Prostate gland (tissue), 2 donors: ENCODE measurements around the gene OST4.

Experiments
- POLR2A ChIP-seq: fragments of 450-650 bp; IDR thresholded peaks from one replicate; pipeline ENCODE4 v1.6.1; 2016; ENCODE audit warnings: antibody characterized with exemption, mild to moderate bottlenecking
- POLR2AphosphoS5 ChIP-seq: sonication (generic); formaldehyde crosslinking; IDR thresholded peaks from one replicate; pipeline ENCODE4 v1.6.1; 2017; ENCODE audit warnings: antibody characterized with exemption
- TF ChIP-seq, protein P1 (sequence below), 4 experiments: fragments of 200-600 bp in 2 of 4; fragments of 450-650 bp in 2 of 4; sonication (generic) in 2 of 4; IDR thresholded peaks; 1 replicate in 3 of 4; 2 replicates in 1 of 4; pipeline ENCODE4 v1.5.1; 2016 to 2019; ENCODE audit warnings: antibody characterized with exemption in 4 of 4, mild to moderate bottlenecking in 2 of 4, moderate library complexity in 2 of 4

DNA sequence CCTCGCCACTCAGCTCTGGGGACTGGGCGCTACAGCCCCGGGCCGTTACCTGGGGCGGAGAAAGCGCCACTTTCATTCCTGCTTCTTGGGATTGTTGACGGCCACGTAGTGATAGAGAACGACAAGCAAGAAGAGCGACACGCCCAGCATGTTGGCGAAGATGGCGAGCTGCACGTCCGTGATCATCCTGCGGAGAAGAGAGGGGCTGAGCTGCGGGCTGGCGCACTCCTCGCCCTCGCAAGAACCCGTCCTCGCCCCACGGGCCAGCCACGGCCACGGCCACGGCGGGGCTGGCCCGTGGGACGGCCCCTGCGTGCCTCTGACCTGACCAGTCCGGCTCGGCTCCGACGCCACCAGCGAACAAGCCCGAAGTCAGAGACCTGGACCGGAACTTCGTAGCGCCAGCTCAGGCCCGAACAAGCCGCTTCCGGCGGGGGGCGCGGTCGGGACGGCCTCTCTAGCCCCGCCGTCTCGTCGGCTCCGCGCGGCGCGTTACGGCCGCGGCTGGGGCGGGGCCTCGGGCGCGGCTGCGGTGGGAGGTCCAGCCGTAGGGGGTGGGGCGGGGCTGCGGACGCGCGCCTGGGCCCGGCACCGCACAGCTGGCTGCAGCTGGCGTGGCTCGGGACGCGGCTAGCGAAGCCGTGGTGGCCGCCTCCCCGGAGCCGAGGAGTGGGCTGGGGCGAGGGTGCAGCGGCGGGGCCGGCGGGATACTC lies at the start of gene OST4:
- TF ChIP-seq, protein P1, sequence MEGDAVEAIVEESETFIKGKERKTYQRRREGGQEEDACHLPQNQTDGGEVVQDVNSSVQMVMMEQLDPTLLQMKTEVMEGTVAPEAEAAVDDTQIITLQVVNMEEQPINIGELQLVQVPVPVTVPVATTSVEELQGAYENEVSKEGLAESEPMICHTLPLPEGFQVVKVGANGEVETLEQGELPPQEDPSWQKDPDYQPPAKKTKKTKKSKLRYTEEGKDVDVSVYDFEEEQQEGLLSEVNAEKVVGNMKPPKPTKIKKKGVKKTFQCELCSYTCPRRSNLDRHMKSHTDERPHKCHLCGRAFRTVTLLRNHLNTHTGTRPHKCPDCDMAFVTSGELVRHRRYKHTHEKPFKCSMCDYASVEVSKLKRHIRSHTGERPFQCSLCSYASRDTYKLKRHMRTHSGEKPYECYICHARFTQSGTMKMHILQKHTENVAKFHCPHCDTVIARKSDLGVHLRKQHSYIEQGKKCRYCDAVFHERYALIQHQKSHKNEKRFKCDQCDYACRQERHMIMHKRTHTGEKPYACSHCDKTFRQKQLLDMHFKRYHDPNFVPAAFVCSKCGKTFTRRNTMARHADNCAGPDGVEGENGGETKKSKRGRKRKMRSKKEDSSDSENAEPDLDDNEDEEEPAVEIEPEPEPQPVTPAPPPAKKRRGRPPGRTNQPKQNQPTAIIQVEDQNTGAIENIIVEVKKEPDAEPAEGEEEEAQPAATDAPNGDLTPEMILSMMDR (IDR thresholded peaks at IDR 0.05): peak in 3 of 4 experiments; percentile 7 to 30 (median 29)
- TF ChIP-seq POLR2AphosphoS5: peak; percentile 84
- TF ChIP-seq POLR2A: peak; percentile 81
